GM15510 (cell line): Measurements from ENCODE around the gene FBXO31.

Experiments used
- POLR2A ChIP-seq: IDR thresholded peaks from 3 replicates; pipeline ENCODE4 v1.6.1; 2011; ENCODE audit warnings: borderline replicate concordance; ENCODE audit not compliant: insufficient read length; ENCODE audit errors: extremely low read depth

The FBXO31 gene

DNA sequence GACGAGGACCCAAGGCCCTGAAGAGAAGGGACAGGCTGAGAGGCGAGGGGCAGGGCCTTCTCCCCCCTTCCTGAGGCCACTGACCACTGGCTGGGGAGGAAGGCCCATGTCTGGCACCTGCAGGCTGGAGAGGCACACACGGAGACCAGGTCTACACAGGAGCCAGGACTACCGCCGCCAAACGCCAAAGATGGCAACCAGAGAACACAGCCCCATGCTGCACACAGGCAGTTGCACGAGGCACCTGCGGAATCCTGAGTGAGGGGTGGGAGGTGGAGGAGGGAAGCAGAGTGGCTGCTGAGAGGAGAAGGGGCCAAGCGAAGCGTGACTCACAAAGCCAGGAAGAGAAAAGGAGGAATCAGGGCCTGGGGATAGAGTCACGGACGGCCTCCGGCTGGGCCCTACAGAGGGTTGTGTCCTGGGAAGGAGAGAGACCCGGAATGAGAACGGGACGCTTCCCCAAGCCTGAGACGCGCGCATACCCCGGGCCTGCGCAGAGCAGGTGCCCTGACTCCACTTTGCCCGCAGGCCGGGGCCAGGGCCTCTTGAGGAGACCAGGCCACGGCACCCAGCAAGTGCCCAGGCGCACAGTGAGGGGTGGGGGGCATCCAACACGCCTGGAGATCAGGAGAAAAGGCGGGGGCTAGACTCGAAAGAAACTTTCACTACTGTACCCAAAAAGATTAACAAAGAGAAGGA, 37.7 kb downstream of the FBXO31 start:
- TF ChIP-seq POLR2A, result no peak

DNA sequence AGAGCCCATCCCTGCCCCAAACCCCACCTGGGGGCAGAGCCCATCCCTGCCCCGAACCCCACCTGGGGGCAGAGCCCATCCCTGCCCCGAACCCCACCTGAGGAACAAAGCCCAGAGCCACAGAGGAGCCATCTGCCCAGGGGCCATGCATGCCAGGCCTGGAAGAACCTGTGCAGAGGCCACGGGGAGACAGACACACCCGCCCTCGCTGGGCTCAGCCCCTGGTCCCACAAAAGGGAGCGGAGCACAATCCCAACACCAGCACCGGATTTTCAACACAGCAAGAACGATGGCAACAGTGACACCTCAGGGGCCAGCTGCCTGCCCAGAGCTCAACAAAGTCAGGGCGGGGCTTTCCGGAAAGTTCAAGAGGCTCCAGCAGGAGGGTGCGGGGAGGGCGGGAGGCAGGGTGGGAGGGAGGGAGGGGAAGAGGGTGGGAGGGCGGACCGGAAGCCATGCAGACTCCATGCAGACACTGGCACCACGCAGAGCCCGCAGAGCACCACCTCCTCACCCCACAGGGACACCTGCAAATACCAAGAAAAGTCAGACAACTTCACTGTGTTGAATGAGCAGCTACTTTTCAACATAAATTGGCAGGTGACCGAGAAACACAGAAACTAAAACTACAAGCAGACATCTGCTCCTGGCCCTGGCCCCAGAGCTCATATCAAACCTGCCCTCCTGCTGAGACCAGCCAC, 38.5 kb downstream of the FBXO31 start:
- no peak for TF ChIP-seq POLR2A

DNA sequence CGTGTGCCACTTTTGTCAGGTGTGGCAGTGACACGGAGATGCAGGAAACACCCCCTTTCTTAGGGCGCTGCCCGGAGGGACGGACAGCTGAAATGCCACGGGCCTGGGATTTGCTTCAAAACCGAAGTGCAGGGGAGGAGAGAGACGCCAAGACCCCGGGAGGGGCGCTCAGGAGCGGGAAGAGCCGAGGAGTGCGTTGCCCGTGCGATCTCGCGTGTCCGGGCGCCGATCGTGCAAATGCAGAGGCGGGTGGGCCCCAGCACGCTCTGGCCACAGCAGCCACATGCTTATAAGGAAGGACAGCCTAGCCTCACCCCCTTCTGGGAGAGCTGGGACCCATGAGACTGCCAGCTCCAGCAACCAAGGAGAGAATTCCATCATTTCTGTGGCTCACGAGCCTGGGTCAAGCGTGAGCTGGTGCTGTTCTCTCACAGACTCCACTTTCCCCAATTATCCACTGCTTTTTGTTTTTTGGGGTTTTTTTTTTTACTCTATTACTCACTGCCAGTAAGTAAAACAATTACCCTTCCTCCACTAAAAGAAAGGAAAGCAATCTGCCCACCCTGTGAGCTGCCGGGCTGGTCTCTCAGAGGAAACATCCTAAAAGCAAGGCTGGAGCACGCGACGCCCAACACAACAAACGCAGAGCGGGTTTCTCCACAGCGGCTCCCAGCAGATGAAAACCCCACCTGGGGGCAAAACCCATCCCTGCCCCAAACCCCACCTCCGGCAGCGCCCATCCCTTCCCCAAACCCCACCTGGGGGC, 39.2 kb downstream of the FBXO31 start:
- TF ChIP-seq POLR2A, result no peak

DNA sequence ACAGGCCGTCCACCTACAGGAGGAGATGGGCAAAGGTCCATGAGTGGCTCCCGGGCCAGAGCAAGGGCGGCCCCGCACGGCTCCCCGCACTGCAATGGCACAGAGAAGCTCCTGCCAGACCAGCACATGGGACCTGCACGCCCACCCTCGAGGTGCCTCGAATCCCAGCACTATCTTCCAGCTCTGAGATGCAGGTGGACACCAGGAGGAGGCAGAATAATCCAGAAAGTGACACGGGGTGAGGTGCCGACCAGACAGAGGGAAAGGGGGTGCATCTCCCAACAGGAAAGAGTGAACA, 39.9 kb downstream of the FBXO31 start:
- TF ChIP-seq POLR2A, result no peak

DNA sequence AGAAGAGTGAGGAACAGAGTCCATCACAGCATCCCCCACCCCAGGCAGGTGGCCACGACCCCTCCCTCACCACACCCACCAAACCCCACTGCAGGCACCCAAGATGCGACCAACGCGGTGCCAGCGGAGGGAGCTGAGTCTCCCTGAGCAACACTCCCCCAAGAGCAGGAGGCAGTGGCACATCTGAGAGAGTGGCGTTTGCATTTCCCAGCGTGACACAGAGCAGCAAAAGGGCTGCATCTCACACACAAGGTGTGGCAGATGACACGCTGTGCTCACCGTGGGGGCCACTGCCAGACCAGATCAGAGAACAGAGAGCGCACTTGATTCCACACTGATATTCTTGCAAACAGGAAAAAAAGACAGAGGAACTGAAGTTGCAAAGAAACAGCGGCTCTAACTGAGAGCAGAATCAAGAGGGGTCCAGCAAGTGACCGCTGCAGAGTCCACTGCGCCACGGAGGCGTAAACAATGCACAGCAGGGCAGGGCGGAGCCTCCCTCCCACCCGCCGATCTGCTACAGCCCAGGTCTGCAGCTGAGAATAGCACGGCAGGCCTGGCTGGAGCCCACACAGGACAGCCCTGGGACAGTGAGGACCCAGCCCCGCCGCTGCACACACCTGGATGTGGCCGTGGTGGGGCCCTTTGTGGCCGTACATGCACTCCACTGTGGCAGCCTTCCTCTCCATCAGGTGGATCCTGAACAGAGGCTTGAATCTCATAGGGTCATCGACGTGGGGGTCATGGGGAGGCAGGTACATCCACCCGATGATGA, 40.4 kb downstream of the FBXO31 start:
- no peak for TF ChIP-seq POLR2A

DNA sequence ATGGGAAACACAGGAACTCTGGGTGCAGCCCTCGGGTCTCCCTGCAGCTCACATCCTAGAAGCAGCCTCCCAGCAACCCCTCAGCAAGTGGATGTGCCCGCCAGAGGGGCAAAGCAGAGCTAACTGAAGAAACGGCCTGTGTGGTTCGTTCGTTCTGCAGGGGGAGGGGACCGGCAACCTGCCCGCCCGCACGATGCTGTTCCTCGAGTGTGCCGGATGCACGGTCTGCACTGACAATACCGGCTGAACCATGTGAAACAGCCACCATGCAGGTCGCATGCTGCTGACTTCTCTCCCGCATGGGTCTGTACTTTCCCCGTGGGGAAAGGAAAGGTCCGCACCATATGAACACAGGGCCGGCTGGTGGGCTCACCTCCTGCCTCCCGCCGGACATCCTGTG, 41.1 kb downstream of the FBXO31 start:
- no peak for TF ChIP-seq POLR2A

DNA sequence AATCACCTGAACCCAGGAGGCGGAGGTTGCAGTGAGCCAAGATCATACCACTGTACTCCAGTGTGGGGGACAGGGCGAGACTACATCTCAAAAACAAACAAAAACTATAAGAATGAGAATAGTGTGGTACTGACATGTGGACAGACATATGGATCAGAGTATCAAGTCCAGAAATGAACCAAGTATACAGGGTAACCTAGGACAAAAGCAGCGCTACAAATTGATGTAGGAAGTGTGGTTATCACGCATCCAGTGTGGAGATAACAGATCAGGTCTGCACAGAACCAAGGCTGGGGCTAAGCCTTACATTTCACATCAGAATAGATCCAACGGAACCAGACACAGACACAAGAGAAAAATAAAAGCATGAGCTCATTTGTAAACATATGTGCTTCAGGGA, 43.4 kb downstream of the FBXO31 start:
- TF ChIP-seq POLR2A, result no peak

DNA sequence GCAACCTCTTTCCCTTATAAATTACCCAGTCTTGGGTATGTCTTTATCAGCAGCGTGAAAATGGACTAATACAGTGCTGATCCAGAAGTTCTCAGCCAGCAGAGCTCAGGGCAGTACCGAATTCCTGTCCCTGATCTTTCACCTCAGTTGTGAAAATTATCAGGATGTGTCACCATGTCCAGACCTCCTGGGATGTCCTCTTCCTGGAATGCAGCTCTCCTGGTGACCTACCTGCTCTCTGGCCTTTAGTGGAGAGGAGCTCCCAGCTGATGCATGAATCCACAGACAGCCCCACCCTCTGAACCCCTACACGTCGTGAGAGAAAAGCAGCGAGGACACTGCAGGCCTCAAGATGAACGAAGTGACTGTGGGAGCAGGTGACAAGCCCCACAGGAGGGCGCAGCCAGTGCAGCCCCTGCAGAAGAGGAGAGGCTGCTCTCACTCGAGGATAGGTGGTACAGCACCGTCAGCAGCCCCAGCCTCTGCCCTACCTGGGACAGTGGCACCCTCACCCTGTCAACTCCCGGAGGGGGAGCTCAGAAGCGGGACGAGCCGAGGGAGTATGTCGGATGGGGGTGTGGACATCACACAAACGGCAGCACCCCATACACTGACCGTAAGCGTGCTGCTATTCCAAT, 44.4 kb downstream of the FBXO31 start:
- TF ChIP-seq POLR2A, result no peak

DNA sequence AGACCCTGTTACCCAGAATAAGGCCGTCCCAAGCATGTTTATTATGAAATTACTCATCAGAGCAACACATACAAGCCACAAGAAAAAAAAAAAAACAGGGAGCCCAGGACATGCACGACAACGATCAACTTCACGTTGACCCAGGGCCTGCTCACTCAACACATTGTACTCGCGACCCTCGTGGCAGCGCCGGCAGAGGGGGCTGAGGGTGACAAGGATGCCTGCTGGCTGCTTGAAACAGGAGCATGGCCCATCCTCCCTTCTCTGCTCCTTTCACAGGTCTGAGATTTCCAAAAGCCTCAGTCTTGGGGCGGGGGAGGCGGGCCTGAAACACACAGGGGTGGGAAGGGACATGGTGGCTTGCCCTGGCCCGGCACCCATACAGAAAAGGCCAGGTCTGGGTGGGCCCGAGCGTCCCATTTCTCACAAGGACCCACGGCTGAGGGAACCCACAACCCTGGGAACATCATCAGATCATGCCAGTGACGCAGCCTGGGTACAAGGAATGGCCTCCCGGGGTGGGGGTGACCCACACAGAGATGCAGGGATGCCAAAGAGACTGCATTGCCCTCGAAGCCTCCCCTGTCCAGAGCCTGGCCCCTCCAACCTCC, 45.3 kb downstream of the FBXO31 start:
- TF ChIP-seq POLR2A, result no peak

DNA sequence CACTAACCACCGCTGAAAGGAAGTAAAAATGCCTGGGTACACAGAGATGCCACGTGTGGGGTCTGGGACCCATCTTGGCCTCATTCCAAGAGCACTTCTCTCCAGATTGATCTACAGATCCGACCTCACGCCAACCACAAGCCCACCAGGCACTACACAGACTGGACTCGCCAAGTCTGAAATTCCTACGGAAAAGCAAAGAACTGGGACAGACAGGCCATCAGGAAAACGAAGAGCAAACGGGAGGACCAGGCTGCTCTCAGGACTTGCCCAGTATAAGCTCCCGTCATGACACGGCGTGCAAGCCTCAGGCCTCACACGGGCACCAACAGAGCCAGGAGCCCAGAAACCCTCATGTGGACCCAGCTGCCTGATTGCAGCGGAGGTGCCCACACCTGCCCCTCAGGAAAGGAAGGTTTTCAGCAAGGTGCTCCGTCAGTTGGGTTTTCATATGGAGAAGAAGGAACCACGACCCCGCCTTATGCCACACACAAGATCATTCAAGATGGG, 46.3 kb downstream of the FBXO31 start:
- no peak for TF ChIP-seq POLR2A

DNA sequence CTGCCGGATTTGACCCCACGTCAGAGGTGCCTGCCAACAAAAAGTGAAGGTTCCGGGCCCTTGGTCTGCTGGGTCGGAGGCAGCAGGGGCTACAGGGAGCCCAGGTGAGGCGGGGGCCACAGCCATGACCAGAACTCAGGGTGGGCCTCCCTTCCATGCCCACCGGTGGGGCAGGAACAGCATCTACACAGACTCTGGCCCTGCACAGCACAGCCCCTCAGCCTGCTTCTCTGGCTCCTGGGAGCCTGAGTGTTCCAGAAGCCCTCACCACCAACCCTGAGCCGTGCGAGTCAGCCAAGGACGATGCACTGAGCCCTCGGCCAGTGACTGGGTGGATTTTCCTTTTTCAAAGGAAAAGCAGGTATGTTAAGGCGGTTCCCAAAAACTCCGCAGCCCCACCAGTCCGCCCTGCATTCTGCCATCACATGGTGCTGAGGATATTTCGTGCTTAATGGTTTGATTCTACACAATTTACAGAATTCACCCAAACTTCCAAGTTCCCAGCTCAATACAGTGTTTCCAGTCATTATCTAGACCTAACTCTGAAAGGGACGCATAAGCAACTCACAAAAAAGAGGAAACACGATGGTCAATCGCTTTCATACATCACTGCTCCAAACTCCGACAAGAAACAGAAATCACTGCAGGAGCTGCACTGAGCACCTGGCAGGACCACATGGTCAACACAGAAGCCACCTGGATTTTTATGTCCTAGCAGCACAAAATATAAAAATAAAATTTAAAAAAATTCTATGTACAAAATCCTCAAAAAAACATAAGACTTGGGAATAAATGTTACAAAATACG, 46.9 kb downstream of the FBXO31 start:
- TF ChIP-seq POLR2A, result no peak

DNA sequence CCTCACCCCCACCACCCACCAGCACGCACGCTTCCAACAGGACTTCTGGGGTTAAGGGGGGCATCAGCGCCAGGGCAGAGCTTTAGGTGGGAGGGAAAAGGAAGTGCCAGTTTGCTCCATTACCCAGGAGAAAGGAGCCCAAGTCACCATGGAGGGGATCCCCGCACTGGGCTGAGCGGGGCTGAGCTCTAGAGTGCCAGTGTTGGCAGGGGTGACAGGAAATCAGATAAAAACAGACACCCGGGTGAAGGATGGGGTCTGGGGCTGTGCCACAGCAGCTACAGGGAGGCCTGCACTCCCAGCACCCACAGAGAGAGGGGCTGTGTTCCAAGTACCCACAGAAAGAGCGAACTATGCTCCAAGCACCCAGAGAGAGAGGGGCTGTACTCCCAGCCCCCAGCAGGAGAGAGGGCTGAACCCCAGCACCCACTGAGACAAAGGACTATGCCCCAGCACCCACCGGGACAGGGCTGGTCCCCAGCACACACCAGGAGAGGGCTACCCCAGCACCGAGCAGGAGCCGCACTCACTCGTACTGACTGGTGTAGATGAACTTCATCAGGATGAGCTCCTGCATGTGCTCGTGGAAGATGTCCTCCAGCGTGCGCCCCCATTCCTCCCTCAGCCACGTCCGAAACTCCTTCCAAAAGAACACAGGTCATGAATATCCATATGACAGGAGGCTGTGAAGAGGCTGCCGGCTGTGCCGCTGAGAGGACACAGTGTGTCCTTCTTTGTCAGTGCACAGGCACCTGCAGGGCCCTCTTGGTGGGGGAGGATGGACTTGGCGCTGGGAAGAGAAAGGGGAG, 47.7 kb downstream of the FBXO31 start:
- no peak for TF ChIP-seq POLR2A
